Lung (tissue), 12 donors: ENCODE measurements around the gene SLFN14. TPM values are rescaled to one million over a fixed set of nuclear protein-coding genes. Genes with fewer than 3 reads are reported as not detected.

Experiments used
- ATAC-seq: fragments of 200-7000 bp; cut with Tn5 transposase; one replicate; pipeline ENCODE4 v1.9.1; 2020; ENCODE audit warnings: moderate number of reproducible peaks; ENCODE audit not compliant: insufficient read depth, low FRiP score
- DNase-seq, 3 donors: peaks; one replicate each; pipeline ENCODE4 v3.0.0-alpha.2; 2013 to 2017
- H3K27ac ChIP-seq, 2 donors: one replicate each; pipeline ENCODE4 v1.5.1; 2013; ENCODE audit warnings: mild to moderate bottlenecking in 2 of 2, moderate library complexity in 2 of 2, control low read depth in 1 of 2, inconsistent platforms in 1 of 2, low read depth in 1 of 2, low read length in 1 of 2
- H3K27me3 ChIP-seq, 3 donors: one replicate each; pipeline ENCODE4 v1.5.1; 2013; ENCODE audit warnings: low read length in 2 of 3; ENCODE audit not compliant: control insufficient read depth in 3 of 3, insufficient read depth in 3 of 3
- H3K36me3 ChIP-seq, 4 donors: one replicate each; pipeline ENCODE4 v1.5.1; 2013; ENCODE audit warnings: low read length in 4 of 4, mild to moderate bottlenecking in 1 of 4, moderate library complexity in 1 of 4; ENCODE audit not compliant: control insufficient read depth in 4 of 4, insufficient read depth in 4 of 4
- H3K4me1 ChIP-seq, 5 donors: one replicate each; pipeline ENCODE4 v1.5.1; 2013; ENCODE audit warnings: low read length in 5 of 5, mild to moderate bottlenecking in 2 of 5, moderate library complexity in 1 of 5; ENCODE audit not compliant: control insufficient read depth in 5 of 5, insufficient read depth in 5 of 5
- H3K4me3 ChIP-seq: one replicate; pipeline ENCODE4 v1.5.1; 2013; ENCODE audit warnings: mild to moderate bottlenecking, control low read depth, moderate library complexity
- H3K9ac ChIP-seq, 2 donors: one replicate each; pipeline ENCODE4 v1.5.1; 2013; ENCODE audit warnings: low read length in 2 of 2, control low read depth in 1 of 2; ENCODE audit not compliant: insufficient read depth in 1 of 2
- H3K9me3 ChIP-seq, 4 donors: one replicate each; pipeline ENCODE4 v1.5.1; 2013; ENCODE audit warnings: low read length in 3 of 4, mild to moderate bottlenecking in 1 of 4, moderate library complexity in 1 of 4; ENCODE audit not compliant: control insufficient read depth in 4 of 4, insufficient read depth in 3 of 4
- WGBS, 2 donors: extraction: QIAGEN DNeasy Blood & Tissue Kit; methylation state at CpG; one replicate each; pipeline ENCODE4 v1.1.7; 2013; 5-methylcytosine and 5-hydroxymethylcytosine counted together
- polyA plus RNA-seq, 2 donors: library from polyadenylated mRNA; stranded (reverse); fragments of 200-250 nt; gene quantifications; one replicate each; pipeline ENCODE4 v1.2.1, GENCODE V29; 2013
- total RNA-seq, 2 donors: library from RNA; depleted of rRNA in 1 of 2; stranded (reverse); fragments of >200 nt in 1 of 2; gene quantifications; one replicate each; pipeline ENCODE4 v1.2.1, GENCODE V29; 2014 to 2021
- TF ChIP-seq, protein P1 (sequence below): IDR thresholded peaks from 2 replicates; pipeline ENCODE4 v1.5.1; 2012; ENCODE audit warnings: mild to moderate bottlenecking; ENCODE audit errors: control extremely low read depth, extremely low read depth
- donor health status: control.
- donor health status: control.
- donor health status: Bipolar disorder and iron deficiency.
- donor health status: healthy.
- donor health status: DM: yes; HTN: yes; CAD: no.

Gene SLFN14
- total and polyA plus RNA-seq, 4 donors: 0.34 to 2.3 TPM; not detected in 2

- Histone ChIP-seq H3K9ac (no peak overlapping the region), H3K4me3 (no peak overlapping the region), H3K36me3 (no peaks in the 10 kb centered on the region), H3K9me3 (no peaks in the 10 kb centered on the region), H3K4me1 (peaks cover 3 to 18% (median 5%) of the 10 kb centered on the region in 5 donors), H3K27me3 (peaks cover 0 to 3% (median 0%) of the 10 kb centered on the region in 3 donors), H3K27ac (no peak overlapping the region)
- DNase-seq (no peak), ATAC-seq (no peak)
- WGBS, 2 donors: 88 to 89% methylated on average over 1 of the region's 1 CpG
- TF ChIP-seq, protein P1, sequence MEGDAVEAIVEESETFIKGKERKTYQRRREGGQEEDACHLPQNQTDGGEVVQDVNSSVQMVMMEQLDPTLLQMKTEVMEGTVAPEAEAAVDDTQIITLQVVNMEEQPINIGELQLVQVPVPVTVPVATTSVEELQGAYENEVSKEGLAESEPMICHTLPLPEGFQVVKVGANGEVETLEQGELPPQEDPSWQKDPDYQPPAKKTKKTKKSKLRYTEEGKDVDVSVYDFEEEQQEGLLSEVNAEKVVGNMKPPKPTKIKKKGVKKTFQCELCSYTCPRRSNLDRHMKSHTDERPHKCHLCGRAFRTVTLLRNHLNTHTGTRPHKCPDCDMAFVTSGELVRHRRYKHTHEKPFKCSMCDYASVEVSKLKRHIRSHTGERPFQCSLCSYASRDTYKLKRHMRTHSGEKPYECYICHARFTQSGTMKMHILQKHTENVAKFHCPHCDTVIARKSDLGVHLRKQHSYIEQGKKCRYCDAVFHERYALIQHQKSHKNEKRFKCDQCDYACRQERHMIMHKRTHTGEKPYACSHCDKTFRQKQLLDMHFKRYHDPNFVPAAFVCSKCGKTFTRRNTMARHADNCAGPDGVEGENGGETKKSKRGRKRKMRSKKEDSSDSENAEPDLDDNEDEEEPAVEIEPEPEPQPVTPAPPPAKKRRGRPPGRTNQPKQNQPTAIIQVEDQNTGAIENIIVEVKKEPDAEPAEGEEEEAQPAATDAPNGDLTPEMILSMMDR: no peak
Observed at GRCh38 chr17:35546487-35546886, 14.1 kb downstream of the SLFN14 start.

DNA sequence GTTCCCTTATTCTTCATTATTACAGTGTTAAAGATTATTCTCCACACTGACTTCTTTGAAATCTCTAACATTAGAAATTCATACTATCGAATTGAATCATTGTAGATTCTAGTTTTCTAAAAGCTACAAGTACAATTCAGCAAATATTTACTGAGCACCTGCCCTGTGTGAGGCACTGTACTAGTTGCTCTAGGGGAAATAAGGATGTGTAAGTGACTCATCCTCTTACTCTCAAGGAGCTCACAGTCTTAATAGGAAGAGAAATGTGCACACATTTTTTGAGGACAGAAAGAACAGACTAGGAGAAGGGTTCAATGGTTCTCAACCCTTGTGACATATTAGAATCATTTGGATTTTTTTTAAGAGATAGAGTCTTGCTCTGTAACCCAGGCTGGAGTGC lies 15.5 kb downstream of the SLFN14 start:
- no peak for ATAC-seq
- 73 to 90% methylated on average over 1 of the region's 1 CpG for WGBS, 2 donors
- peaks cover 3 to 27% (median 7%) of the 10 kb centered on the region in 5 donors for H3K4me1 ChIP-seq
- H3K36me3 ChIP-seq: no peaks in the 10 kb centered on the region
- H3K27ac ChIP-seq: no peak overlapping the region
- H3K9me3 ChIP-seq: no peaks in the 10 kb centered on the region
- TF ChIP-seq, protein P1: no peak
- peaks cover 0 to 3% (median 0%) of the 10 kb centered on the region in 3 donors for H3K27me3 ChIP-seq
- no peak overlapping the region for H3K9ac ChIP-seq
- DNase-seq: no peak
- no peak overlapping the region for H3K4me3 ChIP-seq

- Histone ChIP-seq H3K9me3 (no peaks in the 10 kb centered on the region), H3K4me3 (no peak overlapping the region), H3K36me3 (no peaks in the 10 kb centered on the region), H3K4me1 (peaks cover 3 to 38% (median 8%) of the 10 kb centered on the region in 5 donors), H3K9ac (no peak overlapping the region), H3K27me3 (peaks cover 0 to 3% (median 0%) of the 10 kb centered on the region in 3 donors), H3K27ac (no peak overlapping the region)
- ATAC-seq (no peak), DNase-seq (peak; percentile 48 to 73 (median 63))
- 57 to 82% methylated on average over 1 of the region's 1 CpG for WGBS, 2 donors
- TF ChIP-seq, protein P1: no peak
Observed at GRCh38 chr17:35543856-35544255, 16.8 kb downstream of the SLFN14 start.

DNA sequence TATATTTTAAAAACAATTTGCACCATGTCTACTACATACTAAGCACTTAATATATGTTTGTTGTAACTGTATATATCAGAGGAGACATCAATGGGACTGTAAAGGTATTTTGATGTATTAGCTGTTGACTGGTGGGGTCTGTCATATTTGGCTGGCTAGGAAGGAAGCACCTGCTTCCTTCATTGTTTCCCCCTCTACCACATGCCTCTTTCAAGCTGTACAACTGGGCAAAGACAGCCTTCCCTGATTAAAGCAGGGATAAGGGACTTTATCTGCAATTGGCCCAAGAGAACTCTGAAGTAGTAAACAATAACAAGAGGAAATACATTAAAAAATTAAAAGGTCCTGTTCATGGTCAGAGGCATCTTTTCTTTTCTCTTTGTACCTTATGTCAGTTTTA lies 17.6 kb downstream of the SLFN14 start:
- DNase-seq: peak in 1 of 3 donors; percentile 47
- TF ChIP-seq, protein P1: no peak

More for the DNA sequence above, 17.6 kb downstream of the SLFN14 start:
- ATAC-seq: no peak
- Histone ChIP-seq H3K27ac (no peak overlapping the region), H3K4me1 (peaks cover 0 to 38% (median 8%) of the 10 kb centered on the region in 5 donors), H3K27me3 (peaks cover 0 to 3% (median 0%) of the 10 kb centered on the region in 3 donors), H3K9me3 (no peaks in the 10 kb centered on the region), H3K9ac (no peak overlapping the region), H3K36me3 (no peaks in the 10 kb centered on the region), H3K4me3 (no peak overlapping the region)
